Neural cell (in vitro differentiated cells): ENCODE measurements around the gene ANKFN1.

Source experiments
- EP300 ChIP-seq: fragments of 450-650 bp; conservative IDR thresholded peaks from 2 replicates; pipeline ENCODE4 v1.6.1; 2014; ENCODE audit warnings: antibody characterized with exemption, mild to moderate bottlenecking, moderate library complexity; ENCODE audit not compliant: poor library complexity, severe bottlenecking
- POLR2AphosphoS5 ChIP-seq: IDR thresholded peaks from 2 replicates; pipeline ENCODE4 v1.6.1; 2012

DNA sequence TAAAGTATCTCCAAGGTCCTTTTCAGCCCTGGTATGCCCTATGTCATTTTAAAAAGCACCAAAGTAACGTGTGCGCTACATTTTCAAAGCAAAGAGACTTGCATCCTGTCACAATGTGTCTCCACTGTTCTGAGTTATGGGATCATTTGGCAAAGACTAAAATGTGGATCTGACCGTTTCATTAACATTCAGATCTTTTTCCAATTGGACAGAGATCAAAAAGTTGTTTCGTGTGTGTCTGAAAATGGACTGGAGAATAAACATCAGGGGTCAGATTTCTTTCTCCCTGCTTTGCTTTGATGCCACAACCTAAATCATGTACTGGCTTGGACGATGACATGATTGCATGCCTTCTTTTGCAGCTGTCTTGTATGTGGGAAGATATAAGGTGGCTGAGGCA, 304.2 kb downstream of the ANKFN1 start:
- no peak for TF ChIP-seq POLR2AphosphoS5
- TF ChIP-seq EP300: no peak
